Stimulated activated naive CD8-positive, alpha-beta T cell treated with anti-CD3 and anti-CD28 coated beads, Interleukin-15, amount 100 ng/mL, for 72 hours (primary cell): ENCODE data around the gene PXMP4.

Experiments used
- ATAC-seq: fragments of 150-1000 bp; cut with Tn5 transposase; 2 replicates; pipeline ENCODE4 v1.10.0; 2021; ENCODE audit warnings: mild to moderate bottlenecking, moderate library complexity
- DNase-seq, 2 donors: peaks; one replicate each; pipeline ENCODE4 v3.0.0; 2021 to 2022
- H3K27ac Mint-ChIP-seq, 2 donors: one replicate each; pipeline ENCODE4 v1.8.0; 2022; ENCODE audit warnings: mild to moderate bottlenecking in 2 of 2, mixed read lengths in 2 of 2, moderate library complexity in 2 of 2
- H3K27me3 Mint-ChIP-seq: one replicate; pipeline ENCODE4 v1.8.0; 2022; ENCODE audit warnings: mixed read lengths
- H3K4me1 Mint-ChIP-seq: one replicate; pipeline ENCODE4 v1.8.0; 2022; ENCODE audit warnings: mild to moderate bottlenecking, mixed read lengths
- H3K4me3 Mint-ChIP-seq, 2 donors: one replicate each; pipeline ENCODE4 v1.8.0; 2022; ENCODE audit warnings: mild to moderate bottlenecking in 2 of 2, mixed read lengths in 2 of 2, moderate library complexity in 1 of 2
- H3K9me3 Mint-ChIP-seq, 2 donors: one replicate each; pipeline ENCODE4 v1.8.0; 2022; ENCODE audit warnings: mixed read lengths in 2 of 2

The PXMP4 gene

DNA sequence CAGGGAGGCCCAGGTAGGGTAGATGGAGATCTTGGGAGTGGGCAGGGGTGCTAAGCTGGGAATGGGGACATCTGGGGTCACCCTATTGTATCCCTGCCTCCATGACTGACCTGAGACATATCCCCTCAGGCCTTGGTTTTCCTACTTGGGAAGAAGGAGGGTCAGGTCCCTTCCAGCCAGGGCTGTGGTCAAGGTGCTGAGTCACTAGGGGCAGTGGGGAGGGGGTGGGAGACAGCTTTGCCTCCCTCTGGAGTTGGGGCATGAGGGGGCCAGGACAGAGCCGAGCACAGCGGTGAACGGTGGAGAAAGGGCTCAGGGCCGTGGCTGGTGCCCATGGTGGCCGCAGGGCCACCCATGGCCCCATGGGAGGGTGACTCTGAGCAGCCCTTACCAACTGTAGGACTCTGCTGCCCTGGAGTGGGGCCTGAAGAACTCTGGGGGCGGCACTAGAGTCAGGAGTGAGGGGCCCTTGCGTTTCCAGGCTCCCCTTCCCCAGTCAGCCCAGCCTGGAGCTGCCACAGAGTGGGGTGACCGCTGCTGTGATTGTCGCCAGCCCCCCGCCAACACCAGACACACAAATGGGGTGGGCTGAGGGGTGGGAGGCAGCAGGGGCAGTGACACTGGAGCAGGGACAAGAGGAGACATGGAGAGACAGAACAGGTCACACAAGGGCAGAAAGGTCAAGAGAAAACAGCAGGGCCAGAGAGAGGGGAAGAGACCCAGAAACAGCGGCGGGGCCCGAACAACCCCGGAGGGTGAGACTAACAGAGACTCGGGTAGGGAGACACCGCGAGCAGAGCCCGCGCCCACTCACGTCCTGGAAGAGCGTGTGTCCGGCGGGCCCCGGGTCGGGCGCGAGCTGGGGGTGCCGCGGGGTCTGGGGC is 46.5 kb downstream of the PXMP4 start:
- H3K27ac Mint-ChIP-seq: peak overlapping the region; percentile 36 to 82
- peaks cover 59% of the 10 kb centered on the region for H3K4me1 Mint-ChIP-seq
- no peaks in the 10 kb centered on the region for H3K9me3 Mint-ChIP-seq
- no peaks in the 10 kb centered on the region for H3K27me3 Mint-ChIP-seq
- peak overlapping the region; percentile 85 to 86 for H3K4me3 Mint-ChIP-seq
- DNase-seq (peak in 1 of 2 donors; percentile 41), ATAC-seq (peak; percentile 62)

DNA sequence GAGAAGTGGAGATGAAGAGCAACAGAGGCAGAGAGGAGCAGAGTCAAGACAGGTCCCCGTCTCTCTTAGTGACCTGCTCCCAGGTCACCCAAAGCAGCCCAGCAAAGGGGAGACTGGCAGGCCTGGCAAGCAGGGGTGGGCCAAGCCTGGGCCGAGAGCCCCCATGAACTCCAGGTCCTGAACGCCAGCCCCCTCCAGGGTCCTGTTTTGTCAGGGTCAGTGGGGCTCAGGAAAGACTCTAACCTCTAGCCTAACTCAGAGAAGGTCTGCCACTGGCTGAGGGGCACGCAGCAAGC is 47.0 kb downstream of the PXMP4 start:
- H3K4me1 Mint-ChIP-seq: peaks cover 59% of the 10 kb centered on the region
- no peaks in the 10 kb centered on the region for H3K27me3 Mint-ChIP-seq
- peak overlapping the region in 1 of 2 donors; percentile 87 for H3K27ac Mint-ChIP-seq
- ATAC-seq: no peak
- DNase-seq: no peak
- peak overlapping the region; percentile 85 to 86 for H3K4me3 Mint-ChIP-seq
- H3K9me3 Mint-ChIP-seq: no peaks in the 10 kb centered on the region

DNA sequence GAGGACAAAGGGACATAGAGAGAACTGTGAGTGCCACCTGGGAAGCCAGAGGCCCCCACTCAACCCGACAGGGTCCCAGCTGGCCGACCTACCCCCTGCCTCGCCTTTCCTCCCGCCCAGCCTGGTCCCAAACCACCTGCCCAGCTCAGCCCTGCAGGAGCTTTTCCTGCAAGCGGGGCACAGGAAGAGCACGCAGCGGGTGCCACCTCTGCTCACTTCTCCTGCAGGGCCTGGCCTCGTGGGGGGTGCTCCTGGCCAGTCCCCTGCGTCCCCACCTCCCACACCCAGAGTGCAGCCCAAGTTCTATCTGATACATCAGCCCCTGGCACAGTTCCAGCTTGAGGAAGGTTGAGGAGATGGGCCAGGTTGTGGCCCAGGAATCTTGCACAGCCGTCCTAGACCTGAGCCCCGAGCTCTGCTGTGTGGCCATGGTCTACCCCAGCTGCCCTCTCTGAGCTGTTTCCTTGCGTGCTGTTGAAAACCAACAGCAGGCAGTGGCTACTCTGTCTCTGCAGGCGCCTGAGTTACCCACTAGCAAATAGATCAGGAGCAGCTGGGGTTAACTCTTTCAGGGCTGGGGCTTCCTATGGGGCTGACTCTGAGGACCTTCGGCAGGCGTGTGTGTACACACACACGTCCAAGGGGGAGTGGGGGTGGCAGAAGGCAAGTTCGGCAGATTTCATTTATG is 47.5 kb downstream of the PXMP4 start:
- ATAC-seq (no peak), DNase-seq (no peak)
- no peaks in the 10 kb centered on the region for H3K9me3 Mint-ChIP-seq
- H3K27me3 Mint-ChIP-seq: no peaks in the 10 kb centered on the region
- peak overlapping the region in 1 of 2 donors; percentile 87 for H3K27ac Mint-ChIP-seq
- H3K4me3 Mint-ChIP-seq: peak overlapping the region; percentile 85 to 86
- peaks cover 63% of the 10 kb centered on the region for H3K4me1 Mint-ChIP-seq

DNA sequence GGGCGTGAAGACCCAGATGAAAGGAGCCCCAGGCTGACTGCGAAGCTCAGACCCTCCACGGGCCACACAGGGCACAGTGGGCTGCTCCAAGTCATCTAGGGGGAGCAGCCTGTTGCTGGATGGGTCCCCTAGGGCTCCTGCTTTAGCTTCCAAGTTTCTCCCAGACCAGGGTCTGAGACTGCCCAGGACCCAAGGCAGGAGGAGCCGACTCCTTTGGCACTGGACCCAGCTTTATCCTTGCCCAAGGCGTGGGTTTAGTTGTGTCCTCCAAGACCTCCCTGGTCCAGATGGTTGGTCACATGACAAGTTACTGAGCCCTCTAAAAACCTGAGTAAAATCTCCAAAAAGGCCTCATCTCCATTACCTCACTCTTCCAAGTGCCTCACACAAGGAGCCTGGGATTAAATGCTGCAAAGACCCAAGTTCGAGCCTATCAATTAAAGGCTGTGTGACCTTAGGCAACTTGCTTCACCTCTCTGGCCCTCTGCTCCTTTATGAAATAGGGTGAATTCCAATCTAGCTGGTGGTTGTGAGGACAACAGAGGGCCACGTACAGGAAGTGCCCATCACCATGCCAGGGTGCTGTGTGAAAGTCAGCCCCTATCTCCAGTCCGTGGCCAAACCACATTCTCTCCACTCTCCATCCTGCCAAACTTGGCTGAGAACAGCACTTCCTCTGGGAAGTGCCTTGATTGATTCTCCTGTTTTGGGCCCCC is 48.4 kb downstream of the PXMP4 start:
- no peak overlapping the region for H3K27ac Mint-ChIP-seq
- DNase-seq (no peak), ATAC-seq (no peak)
- H3K4me1 Mint-ChIP-seq: peaks cover 66% of the 10 kb centered on the region
- no peaks in the 10 kb centered on the region for H3K9me3 Mint-ChIP-seq
- H3K4me3 Mint-ChIP-seq: no peak overlapping the region
- no peaks in the 10 kb centered on the region for H3K27me3 Mint-ChIP-seq

DNA sequence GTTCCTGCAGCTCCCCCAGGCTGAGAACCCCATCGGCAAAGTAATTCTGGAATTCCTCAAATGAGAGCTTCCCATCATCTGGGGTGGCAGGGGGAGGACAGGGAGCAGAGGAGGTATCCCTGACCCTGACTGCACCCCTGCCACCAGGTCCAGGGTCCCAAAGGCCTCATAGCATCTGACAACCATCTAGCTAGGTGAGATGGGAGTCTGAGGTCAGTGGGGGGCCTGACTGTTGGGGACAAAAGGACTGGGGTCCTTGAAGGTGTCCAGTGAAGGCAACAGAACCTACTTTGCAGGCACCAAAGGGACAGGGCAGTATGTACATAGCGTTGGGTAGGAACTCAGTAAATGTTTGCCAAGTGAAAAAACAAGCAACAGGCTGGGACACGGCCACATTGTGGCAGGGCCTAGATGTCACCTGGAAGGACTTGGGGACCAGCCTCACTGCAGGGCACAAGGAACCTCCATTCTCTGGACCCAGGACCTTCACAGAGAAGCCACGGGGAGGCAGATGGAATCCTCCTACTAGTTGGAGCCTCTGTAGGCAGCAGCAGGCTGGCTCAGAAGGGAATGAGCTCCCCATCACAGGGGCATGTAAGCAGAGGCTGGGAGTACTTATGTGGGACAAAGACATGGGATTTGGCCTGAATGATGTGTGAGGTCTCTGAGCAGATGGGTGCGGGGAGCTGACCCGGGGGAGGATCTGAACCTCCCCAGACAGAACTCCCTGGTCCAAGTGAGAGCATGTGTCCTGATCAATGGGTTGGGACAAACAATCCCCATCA is 49.2 kb downstream of the PXMP4 start:
- Mint-ChIP-seq H3K9me3 (no peaks in the 10 kb centered on the region), H3K27ac (no peak overlapping the region), H3K27me3 (no peaks in the 10 kb centered on the region), H3K4me1 (peaks cover 66% of the 10 kb centered on the region), H3K4me3 (no peak overlapping the region)
- ATAC-seq: no peak
- DNase-seq: no peak

DNA sequence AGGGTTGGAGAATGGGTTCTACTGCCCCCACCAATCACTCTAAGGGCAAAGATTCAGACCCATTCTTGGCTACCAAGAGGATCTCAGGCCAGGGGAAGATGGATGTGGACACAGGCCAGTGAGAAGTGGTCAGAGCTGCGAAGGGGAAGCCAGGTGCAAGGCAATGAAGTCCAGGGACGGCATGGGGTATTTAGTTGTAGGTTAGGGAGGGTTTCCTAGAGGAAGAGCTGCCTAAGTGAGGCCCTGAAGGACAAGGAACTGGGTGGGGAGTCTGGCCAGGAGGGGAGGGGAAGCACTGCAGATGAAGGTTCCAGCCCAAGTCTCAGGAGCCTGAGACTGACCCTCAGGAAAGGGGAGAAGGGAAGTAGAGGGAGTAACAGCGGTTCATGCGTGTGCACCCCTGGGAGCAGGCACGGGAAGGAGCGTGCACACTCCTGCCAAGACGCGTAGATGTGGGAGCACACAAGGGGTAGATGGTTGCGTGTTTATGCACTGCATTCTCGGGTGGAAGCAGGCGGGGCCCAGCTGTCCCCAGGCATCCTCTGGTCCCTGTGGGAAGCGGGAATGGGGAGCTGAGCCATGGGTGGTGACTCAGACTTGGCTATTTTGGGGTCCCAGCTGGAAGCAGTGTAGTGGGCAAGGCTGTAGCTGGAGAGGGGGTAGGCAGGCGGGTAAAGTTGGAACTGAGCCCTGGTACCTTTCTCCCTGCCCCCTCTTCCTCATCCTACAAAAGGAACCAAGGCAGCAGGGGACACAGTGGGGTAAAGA is 50.1 kb downstream of the PXMP4 start:
- Mint-ChIP-seq H3K4me3 (no peak overlapping the region), H3K27ac (peak overlapping the region in 1 of 2 donors; percentile 81), H3K27me3 (no peaks in the 10 kb centered on the region), H3K9me3 (no peaks in the 10 kb centered on the region), H3K4me1 (peaks cover 66% of the 10 kb centered on the region)
- ATAC-seq: no peak
- DNase-seq: no peak

DNA sequence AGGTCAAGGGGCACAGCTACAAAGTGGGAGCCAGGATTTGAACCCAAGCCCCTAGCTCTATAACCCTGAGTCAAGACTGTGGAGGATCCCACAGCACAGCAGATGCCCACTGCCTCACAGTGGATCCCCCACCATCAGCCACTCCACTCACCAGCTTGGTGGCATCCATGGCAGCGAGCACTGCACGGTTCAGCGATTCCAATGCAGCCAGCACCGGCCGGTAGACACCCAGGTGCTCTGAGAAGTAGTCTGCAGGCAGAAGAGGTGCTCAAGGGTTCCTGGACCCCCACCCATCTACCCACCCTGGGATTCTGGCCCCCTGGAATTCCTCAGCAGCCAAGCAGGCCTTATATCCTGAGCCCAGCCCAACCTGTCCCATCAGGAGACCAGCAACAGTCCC is 50.9 kb downstream of the PXMP4 start:
- no peaks in the 10 kb centered on the region for H3K9me3 Mint-ChIP-seq
- peak overlapping the region in 1 of 2 donors; percentile 81 for H3K27ac Mint-ChIP-seq
- peaks cover 69% of the 10 kb centered on the region for H3K4me1 Mint-ChIP-seq
- H3K27me3 Mint-ChIP-seq: no peaks in the 10 kb centered on the region
- ATAC-seq: no peak
- H3K4me3 Mint-ChIP-seq: no peak overlapping the region
- no peak for DNase-seq

DNA sequence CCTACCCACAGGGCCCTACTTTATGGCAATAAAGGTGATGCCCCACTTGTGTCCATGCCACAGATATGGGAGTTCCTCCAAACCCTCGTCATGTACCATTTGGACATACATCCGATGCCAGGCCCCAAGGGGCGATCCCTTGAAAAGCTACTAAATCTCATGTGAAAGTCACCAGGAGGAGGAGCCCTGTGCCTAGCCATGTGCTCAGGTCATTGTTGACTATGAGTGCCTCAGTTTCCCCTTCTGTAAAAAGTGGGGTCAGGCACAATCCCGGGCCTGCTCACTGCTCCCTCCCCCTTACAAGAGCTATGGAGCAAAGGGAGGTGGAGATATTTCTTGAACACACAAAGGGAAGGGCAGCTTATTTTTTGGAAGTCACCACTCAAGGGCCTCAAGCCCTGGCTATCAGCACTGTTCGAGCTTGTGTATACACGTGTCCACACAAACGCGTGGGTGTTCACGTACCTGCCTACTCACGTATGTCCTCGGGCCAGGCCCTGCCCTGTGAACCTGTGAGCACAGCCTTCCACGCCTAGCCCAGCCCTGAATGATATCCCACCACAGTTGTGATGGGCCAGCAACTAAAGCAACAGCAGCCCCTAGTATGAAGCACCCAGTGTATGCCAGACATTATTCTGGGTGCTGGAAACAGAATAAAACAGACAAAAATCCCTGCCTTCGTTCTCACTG is 51.5 kb downstream of the PXMP4 start:
- ATAC-seq: no peak
- H3K4me1 Mint-ChIP-seq: peaks cover 66% of the 10 kb centered on the region

DNA sequence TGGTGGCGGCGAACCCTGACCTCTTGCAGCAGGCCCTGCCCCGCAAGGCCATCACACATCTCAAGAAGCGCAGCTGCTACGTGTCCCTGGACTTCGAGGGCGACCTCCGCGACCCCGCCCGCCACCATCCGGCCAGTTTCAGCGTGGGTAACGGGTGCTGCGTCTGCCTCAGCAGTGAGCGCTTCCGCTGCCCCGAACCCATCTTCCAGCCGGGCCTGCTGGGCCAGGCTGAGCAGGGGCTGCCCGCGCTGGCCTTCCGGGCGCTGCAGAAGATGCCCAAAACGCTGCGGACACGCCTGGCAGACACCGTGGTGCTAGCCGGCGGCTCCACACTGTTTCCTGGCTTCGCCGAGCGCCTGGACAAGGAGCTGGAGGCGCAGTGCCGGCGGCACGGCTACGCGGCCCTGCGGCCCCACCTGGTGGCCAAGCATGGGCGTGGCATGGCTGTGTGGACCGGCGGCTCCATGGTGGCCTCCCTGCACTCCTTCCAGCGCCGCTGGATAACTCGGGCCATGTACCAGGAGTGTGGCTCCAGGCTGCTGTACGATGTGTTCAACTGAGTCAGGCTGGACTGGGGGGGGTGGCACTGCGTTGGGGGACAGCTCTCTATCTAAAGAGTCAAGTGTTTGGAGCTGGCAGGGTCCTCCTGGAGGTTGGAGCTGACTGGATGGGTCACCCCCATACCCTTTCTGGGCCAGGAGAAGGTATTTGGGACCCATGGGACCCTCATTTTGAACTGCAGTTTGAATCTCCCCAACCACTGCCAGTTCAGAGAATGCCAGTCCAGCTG is 52.2 kb downstream of the PXMP4 start:
- peak overlapping the region; percentile 92 to 99 for H3K4me3 Mint-ChIP-seq
- no peaks in the 10 kb centered on the region for H3K9me3 Mint-ChIP-seq
- peak overlapping the region; percentile 58 to 85 for H3K27ac Mint-ChIP-seq
- no peaks in the 10 kb centered on the region for H3K27me3 Mint-ChIP-seq
- peaks cover 61% of the 10 kb centered on the region for H3K4me1 Mint-ChIP-seq
- ATAC-seq (peak; percentile 73), DNase-seq (peak; percentile 84 to 86)

More for the DNA sequence above, 51.5 kb downstream of the PXMP4 start:
- Mint-ChIP-seq H3K9me3 (no peaks in the 10 kb centered on the region), H3K27ac (no peak overlapping the region), H3K4me3 (peak overlapping the region; percentile 92 to 99), H3K27me3 (no peaks in the 10 kb centered on the region)
- DNase-seq: no peak

DNA sequence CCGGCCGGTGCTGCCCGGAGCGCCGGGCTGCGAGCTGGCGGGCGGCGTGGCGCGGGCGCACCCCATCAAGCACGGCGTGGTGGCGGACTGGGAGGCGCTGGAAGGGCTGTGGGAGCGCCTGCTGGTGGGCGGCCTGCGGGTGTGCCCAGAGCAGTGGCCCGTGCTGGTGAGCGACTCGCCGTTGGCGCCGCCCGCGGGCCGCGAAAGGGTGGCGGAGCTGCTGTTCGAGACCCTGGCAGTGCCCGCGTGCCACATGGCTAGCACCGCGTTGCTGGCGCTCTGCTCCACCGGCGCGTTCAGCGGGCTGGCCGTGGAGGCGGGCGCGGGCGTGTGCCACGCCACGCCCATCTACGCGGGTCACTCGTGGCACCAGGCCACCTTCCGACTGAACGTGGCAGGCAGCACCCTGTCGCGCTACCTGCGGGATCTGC is 52.9 kb downstream of the PXMP4 start:
- peak; percentile 64 to 66 for DNase-seq
- Mint-ChIP-seq H3K4me1 (peaks cover 59% of the 10 kb centered on the region), H3K27ac (peak overlapping the region; percentile 58 to 85), H3K4me3 (peak overlapping the region; percentile 92 to 99), H3K27me3 (no peaks in the 10 kb centered on the region), H3K9me3 (no peaks in the 10 kb centered on the region)
- ATAC-seq: peak; percentile 41

DNA sequence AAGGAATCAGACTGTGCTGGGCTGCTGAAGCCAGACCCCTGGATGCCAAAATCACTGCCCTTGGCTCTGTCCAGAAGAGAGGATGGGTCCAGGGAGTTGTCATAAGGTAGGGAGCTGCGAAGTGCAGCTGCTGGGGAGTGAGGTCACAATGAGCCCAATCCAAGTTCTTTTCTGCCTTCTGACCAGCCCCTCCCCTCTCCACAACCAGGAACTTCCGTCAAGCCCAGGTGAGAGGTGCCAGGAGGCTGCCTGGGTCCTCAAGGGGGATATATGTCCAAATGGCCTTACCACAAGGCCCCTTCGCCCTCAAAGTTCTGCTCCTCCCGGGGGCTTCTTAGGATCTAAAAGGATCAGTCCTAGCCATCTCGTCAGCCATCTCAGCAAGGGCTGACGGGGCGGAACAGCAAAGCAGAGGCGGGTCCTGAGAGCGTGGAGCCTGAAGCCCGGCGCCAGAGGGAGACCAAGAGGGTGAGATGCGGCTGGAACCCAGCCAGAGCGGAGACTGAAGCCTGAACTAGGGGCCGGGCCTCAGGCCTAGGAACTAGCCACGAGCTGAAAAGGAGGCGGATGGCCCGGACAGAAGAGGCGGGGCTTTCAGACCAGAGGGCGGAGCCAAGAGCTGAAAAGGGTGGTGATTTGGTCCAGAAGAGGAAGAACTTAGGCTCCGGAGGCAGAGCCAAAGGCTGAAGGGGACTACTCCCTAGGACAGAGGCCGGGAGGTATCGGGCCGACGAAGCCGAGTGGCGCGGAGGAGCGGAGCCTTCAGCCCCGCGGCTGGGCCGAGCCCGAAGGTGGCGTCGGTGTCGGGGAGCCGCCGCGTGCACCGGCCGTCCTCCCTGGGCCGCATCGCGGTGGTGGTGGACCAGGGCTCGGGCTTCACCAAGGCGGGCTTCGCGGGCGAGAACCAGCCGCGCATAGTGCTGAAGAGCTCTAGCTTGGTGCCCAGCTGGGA is 53.5 kb downstream of the PXMP4 start, which contains the start of gene ACTL10:
ACTL10 (plus strand) TSS at position 651 of the 952 bp plus-strand sequence. CDS start 555 bp downstream, outside the sequence.
- peaks cover 62% of the 10 kb centered on the region for H3K4me1 Mint-ChIP-seq
- no peaks in the 10 kb centered on the region for H3K9me3 Mint-ChIP-seq
- DNase-seq (peak; percentile 82 to 90), ATAC-seq (peak; percentile 62)
- peak within 1 kb of the TSS; percentile 87 to 97 for H3K27ac Mint-ChIP-seq
- H3K4me3 Mint-ChIP-seq: peak within 1 kb of the TSS; percentile 92 to 99
- H3K27me3 Mint-ChIP-seq: no peaks in the 10 kb centered on the region

DNA sequence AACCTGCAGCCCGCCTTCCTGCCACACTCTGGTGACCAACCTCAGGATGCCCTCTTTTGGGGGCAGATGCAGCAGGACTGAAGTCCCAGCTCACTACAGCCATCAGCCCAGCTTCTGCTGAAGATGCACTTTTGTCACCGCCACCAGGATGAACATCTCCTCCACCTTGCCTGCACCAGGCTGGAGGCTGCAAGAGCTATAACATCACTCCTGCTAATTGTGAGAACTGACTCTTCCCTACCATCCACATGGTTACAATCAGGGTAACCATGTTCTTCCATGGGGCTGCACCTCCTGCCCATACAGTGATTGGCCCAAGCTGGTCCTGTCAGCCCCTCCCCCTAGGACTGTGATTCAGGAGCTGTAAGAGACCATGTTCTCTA is 55.4 kb downstream of the PXMP4 start:
- Mint-ChIP-seq H3K27ac (peak overlapping the region; percentile 41 to 93), H3K4me1 (peaks cover 57% of the 10 kb centered on the region), H3K4me3 (peak overlapping the region; percentile 77 to 80), H3K27me3 (no peaks in the 10 kb centered on the region), H3K9me3 (no peaks in the 10 kb centered on the region)
- DNase-seq: no peak
- no peak for ATAC-seq
